Right forelimb (tissue), 1 donor: ENCODE results near the gene RHOBTB3.

Experiments
- DNase-seq: peaks from one replicate; pipeline ENCODE4 v3.0.0-alpha.2; 2018

RHOBTB3 gene

DNA sequence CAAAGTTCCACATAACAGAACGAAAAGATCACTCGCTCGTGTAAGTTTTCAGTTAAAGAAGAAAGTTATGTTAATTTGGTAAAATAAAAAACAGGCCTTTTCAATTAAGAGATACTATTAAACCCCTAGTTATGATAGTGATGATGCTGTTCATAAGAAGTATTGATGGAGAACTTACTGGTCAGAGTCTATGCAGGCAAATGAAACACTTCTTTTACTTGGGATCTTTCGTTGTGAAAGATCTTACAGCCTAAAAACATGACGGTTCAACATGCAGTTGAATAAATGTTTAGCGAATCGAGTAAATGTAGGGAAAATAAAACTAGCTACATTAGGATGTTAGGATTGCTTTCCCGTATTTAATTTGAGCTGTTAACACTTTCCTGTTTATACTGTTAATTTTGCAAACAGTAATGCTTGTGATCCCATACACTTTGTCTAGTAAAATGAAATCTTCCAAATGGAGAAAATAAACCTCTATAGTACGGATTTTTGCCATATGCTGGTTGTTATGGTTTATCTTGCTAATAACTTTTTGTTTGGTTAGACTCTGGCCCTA lies 2.0 kb downstream of the RHOBTB3 start:
- DNase-seq = no peak

DNA sequence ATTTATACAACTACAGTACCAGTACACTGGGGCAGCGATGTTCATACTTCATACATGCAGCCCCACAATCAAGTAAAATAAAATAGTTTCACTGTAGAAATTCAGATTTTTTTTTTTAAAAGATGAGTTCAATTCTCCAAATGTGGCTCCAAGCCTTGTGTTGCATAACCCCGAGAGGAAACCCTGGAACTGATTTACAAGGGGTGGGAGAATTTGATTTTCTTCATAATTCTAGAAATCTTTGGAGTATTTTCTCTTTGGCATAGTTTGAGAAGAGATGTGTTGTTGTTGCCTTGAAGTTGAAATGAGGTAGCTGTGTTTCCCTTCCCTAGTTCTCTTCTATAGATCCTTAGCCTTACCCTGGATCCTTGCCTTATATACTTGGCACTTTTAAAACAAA lies 3.1 kb downstream of the RHOBTB3 start:
- no peak for DNase-seq

DNA sequence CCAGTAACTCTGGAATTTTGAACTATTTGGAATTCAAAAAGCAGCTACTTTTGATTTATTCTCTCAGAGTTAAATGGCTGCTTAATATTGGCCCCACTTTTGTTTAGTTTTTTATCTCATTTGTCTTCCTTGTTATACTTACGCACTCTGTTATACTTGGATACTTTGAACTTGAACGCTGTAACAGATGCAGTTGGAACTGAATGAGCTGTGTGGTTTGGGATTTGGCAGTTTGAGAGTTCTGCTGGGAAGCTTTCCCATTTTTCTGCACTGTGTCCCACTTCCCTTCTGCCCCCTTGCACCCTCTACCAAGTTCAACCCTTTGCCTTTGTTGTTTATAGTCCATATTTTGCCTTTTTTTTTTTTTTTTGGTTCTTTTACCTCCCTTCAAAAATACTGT lies 3.8 kb downstream of the RHOBTB3 start:
- DNase-seq = peak; percentile 57

DNA sequence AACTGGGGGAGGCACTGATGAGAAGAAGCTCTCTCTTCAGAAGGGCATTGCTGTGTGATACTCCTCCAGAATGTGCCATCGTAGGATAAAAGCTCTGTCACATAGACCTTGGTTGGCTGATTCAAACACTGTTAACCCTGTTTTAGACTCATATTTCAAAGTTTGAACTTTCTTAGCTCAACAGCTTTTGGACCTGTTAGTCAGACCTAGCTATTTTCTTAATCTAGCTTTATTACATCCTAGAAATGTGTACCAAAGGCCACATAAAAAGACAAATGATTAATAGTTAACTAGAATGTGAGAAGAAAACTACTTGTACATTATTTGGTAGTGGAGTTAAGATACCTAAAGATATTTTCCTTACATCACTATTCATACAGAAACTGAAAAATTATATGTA lies 4.3 kb downstream of the RHOBTB3 start:
- no peak for DNase-seq

DNA sequence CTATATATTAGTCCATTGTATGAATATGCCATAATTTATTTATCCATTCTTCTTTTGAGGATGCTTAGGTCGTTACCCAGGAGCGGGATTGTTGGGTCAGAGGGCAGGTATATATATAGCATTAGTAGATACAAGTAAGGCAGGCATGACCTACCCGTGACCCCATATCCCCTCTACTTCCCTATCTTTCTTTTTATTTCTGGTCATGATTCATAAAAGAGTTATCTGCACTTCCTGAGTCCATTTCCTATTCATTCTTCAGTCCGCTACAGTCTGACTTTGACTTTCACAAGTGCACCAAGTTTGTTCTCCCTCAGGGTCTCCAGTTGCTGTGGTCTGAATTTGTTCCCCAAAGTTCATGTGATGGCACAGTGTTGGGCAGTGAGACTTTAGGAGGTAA lies 6.9 kb downstream of the RHOBTB3 start:
- DNase-seq = no peak

DNA sequence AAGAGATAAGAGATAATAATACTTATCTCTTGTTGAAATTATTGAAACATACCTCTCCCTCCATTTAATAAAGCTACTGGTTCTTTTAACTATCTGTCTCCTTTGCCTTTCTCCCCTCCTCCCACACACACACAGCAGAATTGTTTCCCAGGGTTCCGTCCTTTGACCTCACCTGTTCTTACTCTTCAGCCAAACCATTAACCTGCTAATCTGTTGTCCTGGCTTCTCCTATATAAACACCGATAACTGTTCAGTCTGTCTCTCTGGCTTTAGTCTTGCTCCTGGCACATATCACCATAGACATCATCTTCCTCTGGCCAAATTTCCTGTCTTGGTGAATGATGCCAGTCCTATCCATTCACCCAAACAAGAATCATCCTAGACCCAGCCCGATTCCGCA lies 7.7 kb downstream of the RHOBTB3 start:
- DNase-seq = no peak

DNA sequence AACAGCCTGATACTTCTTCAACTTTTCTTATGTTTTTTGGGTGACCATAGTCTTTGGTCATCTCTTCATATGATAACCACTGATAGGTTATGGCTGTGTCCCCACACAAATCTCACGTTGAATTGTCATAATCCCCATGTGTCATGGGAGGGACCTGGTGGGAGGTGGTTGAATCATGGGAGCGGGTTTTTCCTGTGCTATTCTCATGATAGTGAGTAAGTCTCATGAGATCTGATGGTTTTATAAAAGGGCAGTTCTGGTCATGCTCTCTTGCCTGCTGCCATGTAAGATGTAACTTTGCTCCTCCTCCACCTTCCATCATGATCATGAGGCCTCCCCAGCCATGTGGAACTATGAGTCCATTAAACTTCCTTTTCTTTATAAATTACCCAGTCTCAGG lies 8.7 kb downstream of the RHOBTB3 start:
- DNase-seq = no peak

DNA sequence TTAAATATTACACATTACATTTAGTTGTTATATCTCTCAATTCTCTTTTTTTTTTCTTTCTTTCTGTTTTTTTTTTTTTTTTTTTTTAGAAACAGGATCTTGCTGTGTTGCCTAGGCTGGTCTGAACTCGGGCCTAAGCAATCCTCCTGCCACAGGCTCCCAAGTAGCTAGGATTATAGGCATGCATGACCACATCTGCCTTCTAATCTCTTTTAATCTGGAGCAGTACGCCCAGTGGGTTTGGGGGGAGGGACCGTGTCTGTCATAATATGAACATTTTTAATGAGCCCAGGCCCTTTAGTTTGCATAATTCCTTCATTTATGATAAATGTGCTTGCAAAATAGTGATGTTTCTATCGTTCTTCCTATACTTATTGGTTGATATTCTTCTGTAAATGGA lies 10.3 kb downstream of the RHOBTB3 start:
- no peak for DNase-seq

DNA sequence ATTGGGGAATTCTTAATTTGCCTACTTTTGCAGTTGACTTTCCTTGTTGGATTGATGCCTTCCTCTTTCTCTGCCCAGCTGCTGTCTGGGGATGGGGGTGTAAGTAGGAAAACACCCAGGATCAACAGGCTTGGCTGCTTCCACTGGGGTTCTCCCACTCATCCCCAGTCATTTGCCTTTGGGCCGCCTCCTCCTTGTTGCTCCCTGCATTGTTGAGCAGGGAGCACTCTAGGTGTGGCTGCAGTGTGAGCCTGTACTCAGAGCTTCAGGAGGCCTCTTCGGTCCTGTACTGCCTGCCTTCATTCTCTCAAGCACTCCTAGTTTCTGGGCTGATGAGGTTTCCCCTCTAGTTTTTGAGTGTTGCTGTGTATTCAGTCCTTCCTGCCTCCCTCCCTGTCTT lies 12.1 kb downstream of the RHOBTB3 start:
- no peak for DNase-seq

DNA sequence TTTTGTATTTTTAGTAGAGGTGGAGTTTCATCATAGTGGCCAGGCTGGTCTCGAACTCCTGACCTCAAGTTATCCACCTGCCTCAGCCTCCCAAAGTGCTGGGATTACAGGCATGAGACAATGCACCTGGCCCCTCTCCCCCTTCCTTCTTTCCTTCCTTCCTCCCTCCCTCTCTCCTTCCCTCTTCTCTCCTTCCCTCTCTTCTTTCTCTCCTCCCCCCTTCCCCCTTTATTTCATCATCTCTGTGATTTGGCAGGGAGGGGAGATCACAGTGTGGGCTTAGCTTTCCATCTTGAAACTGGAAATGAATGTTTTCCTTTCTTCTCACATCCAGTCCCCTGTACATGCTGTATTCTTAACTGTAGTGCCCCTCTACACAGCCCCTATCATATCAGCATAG lies 12.7 kb downstream of the RHOBTB3 start:
- DNase-seq = no peak

DNA sequence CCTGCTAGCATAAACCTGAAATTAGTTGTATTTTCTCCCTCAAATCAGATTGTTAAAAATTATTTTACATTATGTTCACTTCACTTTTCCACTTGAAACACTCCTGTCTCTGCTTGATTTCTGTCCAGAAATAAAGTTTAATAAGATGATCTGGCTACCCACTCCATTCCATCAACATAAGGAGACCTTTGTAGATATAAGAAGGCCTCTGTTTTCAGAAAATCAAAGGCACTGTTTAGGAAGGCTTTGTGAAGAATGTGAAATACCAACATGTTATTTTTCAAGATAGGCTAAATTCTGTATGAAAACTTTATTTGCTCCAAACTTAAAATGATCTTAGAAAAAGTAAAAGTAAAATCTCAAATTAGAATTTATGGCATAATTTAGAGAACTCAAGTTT lies 15.1 kb downstream of the RHOBTB3 start:
- no peak for DNase-seq

DNA sequence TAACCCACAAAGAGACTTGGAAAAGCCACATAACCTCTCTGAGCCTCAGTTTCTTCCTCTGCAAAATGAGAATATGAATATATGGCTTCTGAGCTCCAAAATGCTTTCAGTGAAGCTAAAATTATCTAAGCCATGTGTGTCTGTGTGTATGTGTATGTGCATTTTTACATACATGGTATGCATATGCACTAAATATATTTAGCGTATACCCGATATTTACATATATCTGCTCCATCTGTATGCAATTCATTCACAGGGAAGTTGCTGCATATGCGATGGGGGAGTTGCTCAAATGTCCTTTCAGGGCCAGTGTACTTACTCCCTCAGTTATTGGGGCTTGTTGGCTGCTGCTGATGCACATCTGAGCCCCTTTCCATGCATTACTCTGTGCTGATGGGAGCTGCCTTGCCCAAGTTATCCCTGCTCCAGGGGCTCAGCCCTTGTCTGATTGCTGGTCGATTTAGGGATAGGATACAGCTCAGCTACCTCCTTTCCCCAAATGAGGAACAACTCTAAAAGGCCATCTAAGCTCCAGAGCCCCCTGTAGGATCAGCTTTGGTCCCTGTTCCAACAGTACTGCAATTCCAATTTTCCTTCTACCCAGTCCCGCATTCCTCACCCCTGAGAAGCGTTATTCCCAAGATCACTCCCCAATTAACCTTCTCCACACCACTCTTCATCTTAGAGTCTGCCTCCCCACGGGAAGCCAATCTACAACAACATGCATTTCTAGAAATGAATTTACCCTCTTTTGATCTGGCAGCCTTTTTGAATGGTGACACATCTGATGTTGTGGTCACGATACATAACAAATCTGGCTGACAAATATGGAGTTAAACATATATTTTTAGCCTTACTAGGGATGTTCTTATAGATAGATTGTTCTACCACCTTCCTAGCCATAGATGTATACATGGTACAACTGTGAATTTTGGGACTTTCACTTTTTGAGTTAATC lies 15.9 kb downstream of the RHOBTB3 start:
- no peak for DNase-seq

DNA sequence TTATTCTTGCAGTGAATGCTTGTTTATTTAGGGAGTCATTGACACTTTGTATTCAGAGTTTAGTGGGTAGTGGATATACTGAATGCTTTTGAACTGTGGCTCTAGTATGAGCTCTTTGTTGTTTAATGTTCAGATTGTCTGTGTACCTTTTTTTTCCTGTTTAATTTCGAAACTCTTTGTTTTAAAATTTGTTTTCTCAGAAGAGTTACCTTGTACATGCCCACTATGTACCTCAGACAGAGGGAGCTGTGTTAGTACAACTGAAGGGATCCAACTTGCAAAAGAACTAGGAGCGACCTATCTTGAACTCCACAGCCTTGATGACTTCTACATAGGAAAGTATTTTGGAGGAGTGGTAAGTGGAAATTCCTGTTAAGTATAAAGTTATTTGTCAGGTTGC lies 17.0 kb downstream of the RHOBTB3 start:
- no peak for DNase-seq

DNA sequence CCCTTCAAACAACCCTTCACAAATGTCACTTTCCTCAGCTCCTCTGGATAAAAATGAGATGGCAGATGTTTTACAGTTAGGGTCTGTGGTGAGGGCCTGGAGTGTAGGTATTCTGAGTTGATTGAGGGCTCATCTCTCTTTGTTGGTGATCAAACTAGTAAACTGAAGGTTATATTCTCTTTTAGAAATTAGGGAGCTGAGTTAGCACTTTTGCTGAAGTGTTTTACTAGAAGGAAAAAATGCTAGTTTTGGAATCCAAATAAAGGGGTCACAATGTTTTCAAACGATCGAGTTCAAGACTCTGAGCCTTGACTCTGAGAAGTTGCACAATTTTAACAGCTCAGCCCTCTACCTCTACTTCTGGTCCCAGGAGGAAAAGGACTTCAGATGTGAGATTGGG lies 23.4 kb downstream of the RHOBTB3 start:
- DNase-seq = no peak

DNA sequence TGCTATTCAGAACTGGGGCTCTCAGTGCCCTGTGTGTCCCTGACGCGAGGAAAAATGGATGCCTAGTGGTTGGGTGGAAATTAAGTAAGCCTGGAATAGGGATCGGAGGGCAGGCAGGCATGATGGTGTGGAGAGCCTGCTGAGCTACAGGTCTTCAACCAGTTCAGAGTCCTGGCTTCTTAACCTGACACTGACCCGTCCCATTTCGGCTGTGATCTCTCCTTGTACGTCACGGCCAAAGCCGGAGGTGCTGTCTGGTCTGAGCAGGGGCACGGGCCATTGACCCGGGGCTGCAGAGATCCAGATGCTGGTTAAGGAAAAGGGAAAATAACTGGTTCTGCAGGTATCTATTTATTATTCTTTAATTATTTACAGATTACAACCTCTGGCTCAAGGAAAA lies 27.9 kb downstream of the RHOBTB3 start:
- DNase-seq = no peak

DNA sequence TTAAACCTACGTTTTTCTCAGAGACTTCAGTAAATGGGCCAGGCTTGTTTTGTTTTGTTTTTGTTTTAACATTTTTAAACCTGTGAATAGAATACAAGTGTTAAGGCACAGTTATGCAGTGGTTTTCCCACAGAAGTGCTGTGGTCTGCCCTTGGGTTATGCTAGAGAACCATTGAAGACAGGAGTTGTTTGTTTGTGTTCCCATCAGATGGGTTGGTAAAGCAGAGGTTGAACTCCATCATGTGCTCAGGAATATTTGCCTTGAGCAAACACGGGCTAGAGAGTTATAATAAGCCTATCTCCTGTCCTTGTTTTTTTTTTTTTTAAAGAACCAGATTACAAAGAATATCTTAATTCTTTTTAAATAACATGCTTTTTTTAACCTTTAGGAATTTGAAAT lies 28.5 kb downstream of the RHOBTB3 start:
- no peak for DNase-seq

DNA sequence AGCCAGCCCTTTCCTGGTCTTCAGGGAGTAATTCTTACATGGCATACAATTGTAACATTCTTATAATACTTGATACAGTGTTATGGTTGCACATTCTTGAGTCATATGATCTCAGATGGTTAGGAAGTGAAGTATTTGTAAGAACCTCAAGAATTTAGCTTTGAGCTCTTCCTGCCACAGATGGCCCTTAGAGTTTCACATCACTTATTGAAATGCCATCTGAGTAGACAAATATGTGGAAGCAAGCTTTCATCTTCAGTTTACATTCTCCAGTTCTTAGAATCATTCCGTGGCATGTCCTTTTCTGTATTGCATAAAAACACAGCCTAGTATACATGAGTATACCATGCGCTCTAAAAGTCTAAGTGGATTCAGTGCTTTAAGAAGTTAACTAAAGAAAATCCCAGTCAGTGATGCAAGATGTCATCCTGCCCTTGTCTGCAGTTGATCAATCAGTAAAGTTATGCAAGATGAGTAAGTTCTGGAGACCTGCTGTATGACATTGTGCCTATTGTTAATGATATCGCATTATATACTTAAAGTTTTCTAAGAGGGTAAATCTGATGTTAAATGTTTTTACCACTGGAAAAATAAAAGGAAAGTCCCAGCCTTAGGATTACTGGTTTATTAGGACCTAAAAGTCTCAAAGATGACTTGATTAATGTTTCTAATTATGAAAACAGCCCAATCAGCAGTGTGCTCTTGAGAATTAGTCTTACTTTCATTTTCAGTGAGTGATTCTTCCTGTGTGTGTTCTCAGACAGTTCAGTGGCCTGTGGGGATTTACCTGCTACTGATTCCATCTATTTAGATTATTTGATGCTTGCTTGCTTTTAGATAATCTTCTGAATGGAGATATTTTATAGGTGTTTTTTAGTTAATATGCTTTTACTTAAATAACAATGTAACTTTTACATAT lies 29.4 kb downstream of the RHOBTB3 start:
- no peak for DNase-seq

DNA sequence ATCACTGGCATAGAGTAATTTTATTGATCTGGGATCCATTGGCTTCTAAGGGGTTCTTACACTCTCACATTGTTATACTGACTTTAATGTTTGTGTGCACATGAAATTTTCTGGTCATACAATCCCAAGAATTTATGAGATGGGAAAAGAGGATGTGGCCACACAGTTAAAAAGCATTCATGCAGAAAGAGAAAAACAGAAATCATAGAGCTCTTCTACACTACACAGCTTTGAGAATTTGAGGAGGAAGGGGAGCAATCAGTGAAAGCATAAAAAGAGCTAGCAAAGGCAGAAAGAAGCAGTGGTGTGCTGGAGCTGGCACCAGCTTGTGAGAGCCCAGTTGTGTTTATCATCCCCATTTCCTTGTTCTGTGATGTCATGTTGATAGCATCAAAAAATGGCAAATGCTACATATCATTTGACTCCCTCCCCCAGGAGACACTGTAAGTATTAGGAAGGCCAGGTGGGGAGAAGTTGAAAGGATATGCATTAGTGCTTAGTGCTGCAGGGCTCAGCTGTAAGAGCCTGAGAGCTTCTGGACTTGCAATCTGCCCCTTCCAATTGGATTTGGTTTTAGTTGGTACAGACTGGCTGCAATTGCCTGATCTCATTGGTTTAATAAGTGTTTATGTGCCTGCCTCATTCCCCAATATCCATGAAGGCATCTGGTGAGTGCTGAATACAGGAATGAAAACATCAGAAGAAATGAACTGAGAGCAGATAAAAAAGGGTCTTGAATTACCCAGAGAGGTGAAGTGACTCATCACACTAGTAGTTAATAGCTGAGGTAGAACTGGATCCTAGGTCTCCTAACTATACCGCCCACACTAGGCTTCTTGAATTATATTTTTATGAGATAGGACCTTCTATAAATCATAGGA lies 30.9 kb downstream of the RHOBTB3 start:
- DNase-seq = no peak

DNA sequence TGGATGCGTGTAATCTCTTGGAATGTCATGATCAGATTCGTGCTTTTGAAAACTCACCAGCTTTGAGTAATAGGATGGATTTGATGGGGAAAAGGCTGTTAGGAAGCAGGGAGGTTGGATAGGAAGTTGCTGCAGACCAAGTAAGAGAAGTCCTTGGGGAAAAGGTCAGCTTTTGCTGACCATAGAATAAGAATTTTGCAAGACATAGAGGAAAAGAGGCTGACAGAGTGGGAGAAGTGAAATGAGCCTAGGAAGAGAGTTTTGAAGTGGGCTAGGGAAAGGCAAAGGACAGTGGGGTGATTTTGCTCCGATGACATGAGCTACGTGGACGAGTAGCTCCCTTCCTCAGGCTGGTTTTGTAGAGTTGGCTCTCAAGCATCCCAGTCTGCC lies 31.5 kb downstream of the RHOBTB3 start:
- no peak for DNase-seq

DNA sequence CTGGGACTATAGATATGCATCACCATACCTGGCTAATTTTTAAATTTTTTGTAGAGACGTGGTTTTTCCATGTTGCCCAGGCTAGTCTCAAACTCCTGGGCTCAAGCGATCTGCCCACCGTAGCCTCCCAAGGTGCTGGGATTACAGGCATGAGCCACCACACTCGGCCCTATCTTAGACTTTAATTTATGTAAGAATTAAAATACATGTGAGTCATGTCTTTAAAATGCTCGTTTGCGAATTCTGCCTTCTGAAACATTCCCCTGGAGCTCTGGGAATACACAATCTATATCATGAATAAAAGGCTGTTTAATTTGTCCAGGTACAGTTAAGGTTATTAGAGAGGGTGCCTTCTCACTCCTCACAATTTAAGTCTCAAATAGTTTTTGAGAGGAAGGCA lies 32.8 kb downstream of the RHOBTB3 start:
- DNase-seq = no peak

DNA sequence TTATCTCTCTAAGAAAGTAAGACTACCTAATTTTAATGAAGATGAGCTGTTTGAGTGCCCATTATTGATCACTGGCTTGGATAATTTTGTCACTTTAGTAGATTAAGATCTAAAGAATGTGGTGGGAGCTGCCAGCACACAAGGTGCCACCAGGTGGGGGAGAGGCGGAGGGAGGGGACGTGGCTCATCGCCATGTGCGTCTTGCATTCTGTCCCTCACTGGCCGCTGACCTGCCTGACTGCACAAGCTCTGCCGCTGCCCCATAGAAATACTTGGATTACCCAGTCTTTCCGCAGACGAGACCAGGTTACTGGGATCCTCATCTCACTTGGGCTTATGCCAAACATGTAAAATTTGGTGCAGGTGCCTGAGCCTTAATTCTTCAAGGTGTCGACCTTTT lies 37.6 kb downstream of the RHOBTB3 start:
- DNase-seq = no peak
